Trophoblast cell (in vitro differentiated cells and primary cell): ENCODE measurements around the gene SPTBN2.

ENCODE experiments used
- DNase-seq, 2 donors: peaks; one replicate each; pipeline ENCODE4 v3.0.0-alpha.2; 2016
- H2AFZ ChIP-seq: 2 replicates; pipeline ENCODE4 v1.6.1; 2013; ENCODE audit warnings: low read length, moderate library complexity, mild to moderate bottlenecking; ENCODE audit not compliant: insufficient read depth, poor library complexity
- H2AK5ac ChIP-seq: 2 replicates; pipeline ENCODE4 v1.6.1; 2013; ENCODE audit warnings: mild to moderate bottlenecking, low read length
- H2BK120ac ChIP-seq: 2 replicates; pipeline ENCODE4 v1.6.1; 2013; ENCODE audit warnings: low read length, mild to moderate bottlenecking, moderate library complexity; ENCODE audit not compliant: insufficient read depth, poor library complexity
- H2BK12ac ChIP-seq: 2 replicates; pipeline ENCODE4 v1.6.1; 2013; ENCODE audit warnings: mild to moderate bottlenecking, low read length, moderate library complexity
- H2BK5ac ChIP-seq: 2 replicates; pipeline ENCODE4 v1.6.1; 2013; ENCODE audit warnings: low read length, low read depth, moderate library complexity, mild to moderate bottlenecking; ENCODE audit not compliant: poor library complexity
- H3K14ac ChIP-seq: 2 replicates; pipeline ENCODE4 v1.6.1; 2013; ENCODE audit warnings: mild to moderate bottlenecking, low read length
- H3K18ac ChIP-seq: 2 replicates; pipeline ENCODE4 v1.6.1; 2013; ENCODE audit warnings: mild to moderate bottlenecking, low read length
- H3K23ac ChIP-seq: 2 replicates; pipeline ENCODE4 v1.6.1; 2013; ENCODE audit warnings: low read length
- H3K27ac ChIP-seq: 2 replicates; pipeline ENCODE4 v1.5.1; 2013; ENCODE audit warnings: low read depth, mild to moderate bottlenecking, inconsistent platforms, low read length, moderate library complexity
- H3K27me3 ChIP-seq: 2 replicates; pipeline ENCODE4 v1.6.1; 2013; ENCODE audit warnings: inconsistent platforms, mild to moderate bottlenecking, low read length, moderate library complexity; ENCODE audit not compliant: insufficient read depth
- H3K36me3 ChIP-seq, 2 experiments: 1 replicate in 1 of 2; 2 replicates in 1 of 2; pipeline ENCODE4 v1.6.1; 2013; ENCODE audit warnings: low read length in 2 of 2, mild to moderate bottlenecking in 2 of 2, moderate library complexity in 1 of 2; ENCODE audit not compliant: insufficient read depth in 2 of 2, control insufficient read depth in 1 of 2
- H3K4ac ChIP-seq: 2 replicates; pipeline ENCODE4 v1.6.1; 2013; ENCODE audit warnings: low read depth, mild to moderate bottlenecking, low read length, moderate library complexity
- H3K4me1 ChIP-seq, 2 experiments: 1 replicate in 1 of 2; 2 replicates in 1 of 2; pipeline ENCODE4 v1.6.1; 2013; ENCODE audit warnings: low read length in 2 of 2, mild to moderate bottlenecking in 2 of 2, moderate library complexity in 1 of 2; ENCODE audit not compliant: insufficient read depth in 2 of 2, control insufficient read depth in 1 of 2
- H3K4me2 ChIP-seq: 2 replicates; pipeline ENCODE4 v1.6.1; 2013; ENCODE audit warnings: inconsistent platforms, mild to moderate bottlenecking, low read length, moderate library complexity
- H3K4me3 ChIP-seq: 2 replicates; pipeline ENCODE4 v1.5.1; 2013; ENCODE audit warnings: mild to moderate bottlenecking, low read depth, low read length, inconsistent platforms
- H3K79me1 ChIP-seq: one replicate; pipeline ENCODE4 v1.6.1; 2013; ENCODE audit warnings: low read length
- H3K79me2 ChIP-seq: 2 replicates; pipeline ENCODE4 v1.6.1; 2013; ENCODE audit warnings: low read length, mild to moderate bottlenecking; ENCODE audit not compliant: control insufficient read depth, insufficient read depth, poor library complexity
- H3K9ac ChIP-seq: 2 replicates; pipeline ENCODE4 v1.6.1; 2013; ENCODE audit warnings: mild to moderate bottlenecking, low read length
- H3K9me3 ChIP-seq: 2 replicates; pipeline ENCODE4 v1.6.1; 2013; ENCODE audit warnings: low read depth, mild to moderate bottlenecking, control low read depth, inconsistent platforms, low read length; ENCODE audit not compliant: insufficient read depth
- H4K12ac ChIP-seq: 2 replicates; pipeline ENCODE4 v1.6.1; 2013; ENCODE audit warnings: low read depth, mild to moderate bottlenecking, low read length, moderate library complexity
- H4K8ac ChIP-seq: 2 replicates; pipeline ENCODE4 v1.6.1; 2013; ENCODE audit warnings: low read depth, mild to moderate bottlenecking, low read length, moderate library complexity
- H4K91ac ChIP-seq: one replicate; pipeline ENCODE4 v1.6.1; 2013; ENCODE audit warnings: low read depth, mild to moderate bottlenecking, low read length, moderate library complexity
- WGBS: extraction: QIAGEN DNeasy Blood & Tissue Kit; methylation state at CpG from one replicate; pipeline ENCODE4 v1.1.7; 2013; ENCODE audit warnings: missing lambda C conversion rate; ENCODE audit not compliant: insufficient read length, insufficient coverage; ENCODE audit errors: extremely low coverage; 5-methylcytosine and 5-hydroxymethylcytosine counted together

Gene SPTBN2

DNA sequence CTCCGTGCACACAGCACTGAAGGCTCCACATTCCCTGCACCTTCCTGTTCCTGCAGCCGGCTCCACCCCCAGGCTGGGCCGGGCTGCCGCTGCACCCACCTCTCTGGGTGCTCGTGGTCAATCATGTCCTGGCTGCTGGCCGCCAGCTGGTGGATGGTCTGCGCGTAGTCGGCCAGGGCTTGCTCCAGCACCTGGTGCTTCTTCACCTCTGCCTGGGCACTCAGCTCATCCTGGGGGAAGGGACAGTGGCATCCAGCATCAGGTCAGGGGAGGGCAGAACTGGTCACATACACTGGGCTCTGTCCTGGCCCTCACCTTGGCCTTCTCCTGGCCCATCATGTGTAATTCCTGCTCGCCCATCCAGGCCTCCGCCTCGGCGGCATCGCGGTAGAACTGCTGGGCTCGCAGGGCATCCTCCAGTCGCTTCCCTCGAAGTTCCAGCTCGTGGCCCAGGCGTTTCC lies 36.1 kb downstream of the SPTBN2 start:
- no peak overlapping the region for H3K18ac ChIP-seq
- no peak overlapping the region for H3K14ac ChIP-seq
- no peak overlapping the region for H2BK5ac ChIP-seq
- H3K79me2 ChIP-seq: no peaks in the 10 kb centered on the region
- H4K91ac ChIP-seq: no peak overlapping the region
- no peaks in the 10 kb centered on the region for H3K27me3 ChIP-seq
- no peak overlapping the region for H3K27ac ChIP-seq
- H3K4me1 ChIP-seq: no peaks in the 10 kb centered on the region
- no peak overlapping the region for H4K12ac ChIP-seq
- no peak overlapping the region for H2BK120ac ChIP-seq
- H3K4me3 ChIP-seq: no peak overlapping the region
- no peaks in the 10 kb centered on the region for H3K9me3 ChIP-seq
- no CpG with 5 or more reads among the region's 20 CpGs for WGBS
- no peak overlapping the region for H2AFZ ChIP-seq
- DNase-seq: no peak
- H3K23ac ChIP-seq: no peak overlapping the region
- no peak overlapping the region for H3K9ac ChIP-seq
- no peak overlapping the region for H3K4me2 ChIP-seq
- no peak overlapping the region for H2AK5ac ChIP-seq
- no peak overlapping the region for H3K4ac ChIP-seq
- no peak overlapping the region for H4K8ac ChIP-seq
- peaks cover 5 to 31% of the 10 kb centered on the region in 2 experiments for H3K36me3 ChIP-seq
- H3K79me1 ChIP-seq: no peaks in the 10 kb centered on the region
- no peak overlapping the region for H2BK12ac ChIP-seq

GRCh38 chr11:66692446-66692845 lies 36.6 kb downstream of the SPTBN2 start:
- Histone ChIP-seq H3K4me1 (peaks cover under 1% of the 10 kb centered on the region in 2 experiments), H3K27me3 (no peaks in the 10 kb centered on the region), H3K4me2 (no peak overlapping the region), H3K79me2 (no peaks in the 10 kb centered on the region), H2BK12ac (no peak overlapping the region), H3K9me3 (no peaks in the 10 kb centered on the region), H2AK5ac (no peak overlapping the region), H3K4me3 (no peak overlapping the region), H3K18ac (no peak overlapping the region), H3K14ac (no peak overlapping the region), H2BK120ac (no peak overlapping the region), H3K23ac (no peak overlapping the region), H2BK5ac (no peak overlapping the region), H3K36me3 (peaks cover 5 to 30% of the 10 kb centered on the region in 2 experiments), H3K79me1 (no peaks in the 10 kb centered on the region), H3K27ac (no peak overlapping the region), H4K8ac (no peak overlapping the region), H4K91ac (no peak overlapping the region), H3K9ac (no peak overlapping the region), H3K4ac (no peak overlapping the region), H4K12ac (no peak overlapping the region), H2AFZ (no peak overlapping the region)
- no CpG with 5 or more reads among the region's 18 CpGs for WGBS
- no peak for DNase-seq

GRCh38 chr11:66691311-66691980 lies 37.6 kb downstream of the SPTBN2 start:
- no peak overlapping the region for H3K4ac ChIP-seq
- no peak overlapping the region for H2BK120ac ChIP-seq
- H3K79me1 ChIP-seq: peaks cover 6% of the 10 kb centered on the region
- no peak overlapping the region for H2AK5ac ChIP-seq
- no peak overlapping the region for H4K12ac ChIP-seq
- no peak overlapping the region for H3K9ac ChIP-seq
- no peaks in the 10 kb centered on the region for H3K79me2 ChIP-seq
- H3K4me3 ChIP-seq: no peak overlapping the region
- H2BK12ac ChIP-seq: no peak overlapping the region
- no peak overlapping the region for H2AFZ ChIP-seq
- H3K27me3 ChIP-seq: no peaks in the 10 kb centered on the region
- H3K4me2 ChIP-seq: no peak overlapping the region
- no peak overlapping the region for H3K18ac ChIP-seq
- no peak overlapping the region for H3K27ac ChIP-seq
- no peak overlapping the region for H4K91ac ChIP-seq
- DNase-seq: no peak
- H3K36me3 ChIP-seq: peaks cover 5 to 30% of the 10 kb centered on the region in 2 experiments
- no peak overlapping the region for H2BK5ac ChIP-seq
- H3K23ac ChIP-seq: no peak overlapping the region
- no peak overlapping the region for H4K8ac ChIP-seq
- no peak overlapping the region for H3K14ac ChIP-seq
- WGBS: no CpG with 5 or more reads among the region's 38 CpGs
- no peaks in the 10 kb centered on the region for H3K9me3 ChIP-seq
- peaks cover 8 to 10% of the 10 kb centered on the region in 2 experiments for H3K4me1 ChIP-seq

- no CpG with 5 or more reads among the region's 32 CpGs for WGBS
- no peak overlapping the region for H2BK12ac ChIP-seq
- no peak overlapping the region for H3K9ac ChIP-seq
- H2BK120ac ChIP-seq: no peak overlapping the region
- H3K27ac ChIP-seq: no peak overlapping the region
- no peaks in the 10 kb centered on the region for H3K9me3 ChIP-seq
- H3K18ac ChIP-seq: no peak overlapping the region
- H4K91ac ChIP-seq: no peak overlapping the region
- H4K8ac ChIP-seq: no peak overlapping the region
- H3K79me2 ChIP-seq: peaks cover 3% of the 10 kb centered on the region
- H2AFZ ChIP-seq: no peak overlapping the region
- peaks cover 5 to 26% of the 10 kb centered on the region in 2 experiments for H3K36me3 ChIP-seq
- H4K12ac ChIP-seq: no peak overlapping the region
- peaks cover 11% of the 10 kb centered on the region for H3K79me1 ChIP-seq
- no peak overlapping the region for H2AK5ac ChIP-seq
- no peak overlapping the region for H2BK5ac ChIP-seq
- H3K4me2 ChIP-seq: no peak overlapping the region
- no peak for DNase-seq
- no peak overlapping the region for H3K4ac ChIP-seq
- no peaks in the 10 kb centered on the region for H3K27me3 ChIP-seq
- no peak overlapping the region for H3K14ac ChIP-seq
- peaks cover 20 to 23% of the 10 kb centered on the region in 2 experiments for H3K4me1 ChIP-seq
- no peak overlapping the region for H3K23ac ChIP-seq
- no peak overlapping the region for H3K4me3 ChIP-seq
Observed at GRCh38 chr11:66689661-66690590, 39.1 kb downstream of the SPTBN2 start.
